ENCODE measurements around the gene TDRKH. TPM values are rescaled to one million over a fixed set of nuclear protein-coding genes. Genes with fewer than 3 reads are reported as not detected.
A peak's percentile ranks its signal among the peaks of the same experiment; 100 is the strongest.

The TDRKH gene
- total and polyA plus RNA-seq, 2 of the 13 experiments (the other 11 are each of a cell fraction or from before 2014, with no cell fraction given): 3.9 to 5.4 TPM

- TF ChIP-seq ZSCAN5A (CRISPR knock-in tag; IDR thresholded peaks at IDR 0.05; ENCODE audit: borderline replicate concordance) (peak; percentile 82; the same call in 1 of the 2 replicates), ZKSCAN8 (CRISPR knock-in tag; IDR thresholded peaks at IDR 0.05; ENCODE audit: borderline replicate concordance) (no peak), FOXM1 (CRISPR knock-in tag; IDR thresholded peaks at IDR 0.05) (no peak), ZNF276 (CRISPR knock-in tag; IDR thresholded peaks at IDR 0.05; ENCODE audit: low read depth) (no peak), ZBTB42 (CRISPR knock-in tag; IDR thresholded peaks at IDR 0.05) (no peak), SIX4 (CRISPR knock-in tag; IDR thresholded peaks at IDR 0.05) (no peak), ZNF616 (CRISPR knock-in tag; IDR thresholded peaks at IDR 0.05; ENCODE audit: low read depth) (no peak), REXO4 (CRISPR knock-in tag; IDR thresholded peaks at IDR 0.05; ENCODE audit: borderline replicate concordance) (no peak), ZNF572 (CRISPR knock-in tag; IDR thresholded peaks at IDR 0.05) (no peak), DZIP1 (CRISPR knock-in tag; IDR thresholded peaks at IDR 0.05) (0 out of 2 replicates have a peak, but pooled peaks have one; percentile 79), ZNF317 (CRISPR knock-in tag; IDR thresholded peaks at IDR 0.05) (no peak), ZSCAN22 (CRISPR knock-in tag; IDR thresholded peaks at IDR 0.05) (no peak), PRPF4 (IDR thresholded peaks at IDR 0.05; ENCODE audit: low read depth, low read length, poor library complexity, severe bottlenecking) (no peak), NRL (CRISPR knock-in tag; IDR thresholded peaks at IDR 0.05; ENCODE audit: borderline replicate concordance) (peak; percentile 80), ZNF780A (CRISPR knock-in tag; IDR thresholded peaks at IDR 0.05) (no peak), U2AF1 (optimal IDR thresholded peaks at IDR 0.05; ENCODE audit: low read depth, low read length) (no peak)
These were observed 49.4 kb upstream of the TDRKH start, which contains the start of gene C2CD4D (continued) for GRCh38 chr1:151839457-151840403.
